A673 (cell line): Measurements from ENCODE around the gene WNK2.

Source experiments
- CTCF ChIP-seq: fragments of 300-800, 200-600 bp; sonication (generic); conservative IDR thresholded peaks from 2 replicates; pipeline ENCODE4 v1.5.1; 2017; ENCODE audit warnings: low read depth, mild to moderate bottlenecking, antibody characterized with exemption, low read length, moderate library complexity, mixed read lengths
- EZH2 ChIP-seq: fragments of 200-600 bp; sonication (generic); IDR thresholded peaks from 2 replicates; pipeline ENCODE4 v1.6.1; 2017; ENCODE audit warnings: borderline replicate concordance, low read depth, mild to moderate bottlenecking, mixed read lengths, antibody characterized with exemption, low read length; ENCODE audit not compliant: poor library complexity, severe bottlenecking

- no peak for TF ChIP-seq EZH2
- no peak for TF ChIP-seq CTCF
Measured at GRCh38 chr9:93265972-93266371, 82.0 kb downstream of the WNK2 start.
